GM18951 (cell line): ENCODE data around the gene CCDC78.
A peak's percentile ranks its signal among the peaks of the same experiment; 100 is the strongest.

Source experiments
- POLR2A ChIP-seq: IDR thresholded peaks from 4 replicates; pipeline ENCODE4 v1.6.1; 2011; ENCODE audit warnings: mild to moderate bottlenecking; ENCODE audit not compliant: insufficient read length, insufficient read depth; ENCODE audit errors: extremely low read depth
- in situ Hi-C: fragments of 300-500 bp; cut with MboI; formaldehyde crosslinking; loops from one replicate; pipeline ENCODE4 v1.12.0; 2022; ENCODE audit warnings: low sequenced_read_pairs, mixed read lengths, inconsistent platforms; ENCODE audit not compliant: unreplicated experiment

Gene CCDC78

GRCh38 chr16:720447-720989 is 5.7 kb downstream of the CCDC78 start:
- TF ChIP-seq POLR2A: no peak
- in situ Hi-C loops: no loop called here

GRCh38 chr16:719815-720446 is 6.3 kb downstream of the CCDC78 start:
- in situ Hi-C loops: loop anchor here (10.0 kb wide), 1 partner anchor 65 kb away; the partner anchor contains the start of genes CHTF18 and RPUSD1
- TF ChIP-seq POLR2A: no peak

GRCh38 chr16:718922-719321 is 7.3 kb downstream of the CCDC78 start:
- in situ Hi-C loops: loop anchor here (10.0 kb wide), 1 partner anchor 66 kb away; the partner anchor contains the start of genes CHTF18 and RPUSD1
- TF ChIP-seq POLR2A: no peak

GRCh38 chr16:718389-718788 is 7.9 kb downstream of the CCDC78 start:
- in situ Hi-C loops: loop anchor here (10.0 kb wide), 1 partner anchor 66 kb away; the partner anchor contains the start of genes CHTF18 and RPUSD1

GRCh38 chr16:717450-718245 is 8.6 kb downstream of the CCDC78 start:
- peak; percentile 16 for TF ChIP-seq POLR2A
- in situ Hi-C loops: loop anchor here (10.0 kb wide), 1 partner anchor 67 kb away; the partner anchor contains the start of genes CHTF18 and RPUSD1

More at GRCh38 chr16:718389-718788, 7.9 kb downstream of the CCDC78 start:
- TF ChIP-seq POLR2A: no peak

- TF ChIP-seq POLR2A: no peak
- in situ Hi-C loops: loop anchor here (10.0 kb wide), 1 partner anchor 68 kb away; the partner anchor contains the start of genes CHTF18 and RPUSD1
Measured at GRCh38 chr16:716768-717325, 9.4 kb downstream of the CCDC78 start.

GRCh38 chr16:716200-716568 is 10.1 kb downstream of the CCDC78 start:
- in situ Hi-C loops: loop anchor here (10.0 kb wide), 1 partner anchor 69 kb away; the partner anchor contains the start of genes CHTF18 and RPUSD1
- no peak for TF ChIP-seq POLR2A

- peak; percentile 7 for TF ChIP-seq POLR2A
- in situ Hi-C loops: loop anchor here (10.0 kb wide), 1 partner anchor 69 kb away; the partner anchor contains the start of genes CHTF18 and RPUSD1
Measured at GRCh38 chr16:715477-716199, 10.6 kb downstream of the CCDC78 start.

GRCh38 chr16:714558-715476 is 11.4 kb downstream of the CCDC78 start, which contains the start of gene METRN:
TSS of gene METRN (plus strand) at chr16:715118. CDS start at chr16:715290, 172 bp downstream.
- in situ Hi-C loops: loop anchor here (10.0 kb wide), 1 partner anchor 70 kb away; the partner anchor contains the start of genes CHTF18 and RPUSD1
- peak; percentile 16 for TF ChIP-seq POLR2A

- in situ Hi-C loops: loop anchor here (10.0 kb wide), 1 partner anchor 71 kb away; the partner anchor contains the start of genes CHTF18 and RPUSD1
- TF ChIP-seq POLR2A: no peak
Measured at GRCh38 chr16:714079-714478, 12.2 kb downstream of the CCDC78 start.

GRCh38 chr16:712740-713250 is 13.4 kb downstream of the CCDC78 start:
- in situ Hi-C loops: loop anchor here (10.0 kb wide), 1 partner anchor 72 kb away; the partner anchor contains the start of genes CHTF18 and RPUSD1
